ENCODE data around the gene FNIP1.
"Not testable (repeated sequence)": the region's sequence is repeated elsewhere in the genome, so short reads cannot be mapped to it uniquely, and the experiment has no call there.

The FNIP1 gene

GRCh38 chr5:131796793-131797693 lies at the start of gene FNIP1:
FNIP1 (minus strand) TSS chr5:131797017; CDS start chr5:131796921, 96 bp downstream.
- in situ Hi-C loops (cut with MboI; ENCODE audit: low sequenced_read_pairs): no loop called here

GRCh38 chr5:131846536-131846935 lies 49.7 kb upstream of the FNIP1 start:
- in situ Hi-C loops (cut with MboI; ENCODE audit: low sequenced_read_pairs): no loop called here

GRCh38 chr5:131845828-131846227 lies 49.0 kb upstream of the FNIP1 start:
- in situ Hi-C loops (cut with MboI; ENCODE audit: low sequenced_read_pairs): no loop called here

GRCh38 chr5:131842971-131843370 lies 46.2 kb upstream of the FNIP1 start:
- in situ Hi-C loops (cut with MboI; ENCODE audit: low sequenced_read_pairs): not testable (repeated sequence)

- in situ Hi-C loops (cut with MboI; ENCODE audit: low sequenced_read_pairs): not testable (repeated sequence)
Observed at GRCh38 chr5:131832702-131833101, 35.9 kb upstream of the FNIP1 start.

GRCh38 chr5:131825404-131826013 lies 28.7 kb upstream of the FNIP1 start:
- in situ Hi-C loops (cut with MboI; ENCODE audit: low sequenced_read_pairs): no loop called here

GRCh38 chr5:131824631-131825030 lies 27.8 kb upstream of the FNIP1 start:
- in situ Hi-C loops (cut with MboI; ENCODE audit: low sequenced_read_pairs): no loop called here

- in situ Hi-C loops (cut with MboI; ENCODE audit: low sequenced_read_pairs): no loop called here
Observed at GRCh38 chr5:131821221-131821620, 24.4 kb upstream of the FNIP1 start.

- in situ Hi-C loops (cut with MboI; ENCODE audit: low sequenced_read_pairs): no loop called here
Observed at GRCh38 chr5:131818001-131818724, 21.3 kb upstream of the FNIP1 start.

DNA sequence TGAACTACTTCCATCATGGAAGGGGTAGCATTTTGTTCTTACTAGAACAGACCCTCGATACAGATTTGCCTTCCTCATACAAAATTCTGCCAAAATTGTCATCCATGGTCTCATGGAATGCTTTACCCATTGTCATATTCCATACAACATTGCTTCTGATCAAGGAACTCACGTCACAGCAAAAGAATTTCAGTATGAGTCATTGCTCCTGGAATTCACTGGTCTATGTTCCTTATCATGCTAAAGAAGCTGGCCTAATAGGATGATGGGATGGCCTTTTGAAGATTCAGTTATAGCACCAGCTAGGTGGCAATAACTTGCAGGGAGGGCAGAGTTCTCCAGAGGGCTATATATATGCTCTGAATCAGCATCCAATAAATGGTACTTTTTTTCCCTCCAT lies 18.2 kb upstream of the FNIP1 start:
- in situ Hi-C loops (cut with MboI; ENCODE audit: low sequenced_read_pairs): no loop called here

DNA sequence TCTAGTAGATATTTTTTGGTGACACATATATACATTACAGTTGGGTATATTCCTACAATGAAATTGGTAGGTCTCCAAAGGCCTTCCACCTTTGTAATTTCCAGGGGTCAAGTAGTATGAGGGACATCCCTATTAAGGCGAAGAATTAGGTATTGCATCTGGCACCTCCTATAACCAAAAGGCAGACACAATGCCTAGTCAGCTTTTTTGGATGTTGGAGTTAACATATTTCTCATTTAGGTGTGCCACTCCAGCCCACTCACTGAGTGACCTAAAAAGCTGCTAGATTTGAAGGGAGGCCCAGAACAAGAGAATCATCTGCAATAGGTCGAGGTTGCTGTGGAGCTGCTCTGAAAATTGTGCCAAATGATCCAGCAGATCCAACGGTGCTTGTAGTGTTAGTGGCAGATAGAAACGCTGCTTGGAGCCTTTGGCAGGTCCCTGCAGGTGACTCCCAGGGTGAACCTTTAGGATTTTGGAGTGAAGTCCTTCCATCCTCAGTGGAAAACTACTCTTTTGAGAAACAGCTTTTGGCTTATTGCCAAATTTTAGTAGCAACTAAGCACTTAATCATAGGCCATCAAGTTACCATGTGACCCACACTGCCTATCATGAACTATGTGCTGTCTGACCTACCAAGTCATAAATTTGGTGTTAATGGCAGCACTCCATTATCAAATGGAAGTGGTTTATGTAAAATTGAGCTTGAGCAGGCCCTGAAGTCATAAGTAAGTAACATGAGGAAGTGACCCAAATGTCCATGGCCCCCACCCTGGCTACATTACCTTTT lies 15.7 kb upstream of the FNIP1 start:
- in situ Hi-C loops (cut with MboI; ENCODE audit: low sequenced_read_pairs): no loop called here

DNA sequence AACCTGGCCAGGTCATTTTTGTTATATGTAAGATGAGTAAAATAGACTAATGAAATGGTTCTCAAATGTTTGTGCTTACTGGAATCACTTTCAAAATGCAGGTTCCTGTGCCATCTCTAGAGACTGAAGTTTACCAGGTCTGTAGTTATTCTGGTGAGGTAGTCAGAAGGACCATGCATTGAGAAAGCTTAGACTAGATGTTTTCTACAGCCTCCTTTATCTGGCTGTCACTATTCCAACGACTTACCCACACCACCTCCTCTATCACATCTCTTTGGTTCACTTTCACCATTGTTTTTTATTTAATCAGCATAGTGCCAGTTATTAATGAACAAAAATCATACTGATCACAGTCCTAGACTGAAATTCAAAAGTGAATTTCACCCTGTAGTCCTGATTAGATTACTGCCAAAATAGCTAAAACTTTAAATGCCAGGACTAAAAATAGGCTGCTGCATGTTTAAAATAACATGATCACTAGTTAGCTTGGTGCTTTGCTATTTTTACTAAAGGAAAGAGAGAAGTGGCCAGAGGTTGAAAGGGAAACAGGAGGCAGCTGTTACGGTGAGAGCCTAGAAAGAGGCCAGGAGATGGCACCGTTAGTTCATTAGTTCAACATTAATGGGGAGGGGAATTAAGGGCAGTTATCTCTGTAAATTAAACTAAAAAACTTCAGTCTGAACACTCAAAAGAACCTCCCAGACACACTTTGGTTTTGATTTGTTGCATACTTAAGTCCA lies 13.9 kb upstream of the FNIP1 start:
- in situ Hi-C loops (cut with MboI; ENCODE audit: low sequenced_read_pairs): no loop called here

GRCh38 chr5:131795879-131796792 lies 681 bp downstream of the FNIP1 start:
- in situ Hi-C loops (cut with MboI; ENCODE audit: low sequenced_read_pairs): no loop called here

DNA sequence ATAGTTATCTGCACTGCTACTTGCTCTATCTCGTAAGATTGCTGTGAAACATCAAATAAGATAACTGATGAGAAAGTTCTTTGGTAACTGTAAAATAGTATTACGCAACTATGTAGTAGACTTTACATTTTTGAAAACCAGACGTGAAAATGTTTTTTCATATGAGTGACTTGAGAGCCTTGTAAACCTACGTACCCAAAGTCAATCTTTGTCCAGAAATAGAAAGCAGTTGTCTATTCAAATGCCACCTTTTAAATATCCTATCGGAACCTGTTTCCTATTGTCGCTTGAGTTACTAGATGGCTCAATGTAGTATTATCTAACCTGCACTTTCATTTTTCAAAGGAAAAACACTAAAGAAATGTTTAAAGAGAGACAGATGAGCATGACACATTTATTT lies 1.6 kb downstream of the FNIP1 start:
- in situ Hi-C loops (cut with MboI; ENCODE audit: low sequenced_read_pairs): no loop called here

- in situ Hi-C loops (cut with MboI; ENCODE audit: low sequenced_read_pairs): no loop called here
Observed at GRCh38 chr5:131794586-131794985, 2.2 kb downstream of the FNIP1 start.

GRCh38 chr5:131792896-131793295 lies 3.9 kb downstream of the FNIP1 start:
- in situ Hi-C loops (cut with MboI; ENCODE audit: low sequenced_read_pairs): no loop called here

DNA sequence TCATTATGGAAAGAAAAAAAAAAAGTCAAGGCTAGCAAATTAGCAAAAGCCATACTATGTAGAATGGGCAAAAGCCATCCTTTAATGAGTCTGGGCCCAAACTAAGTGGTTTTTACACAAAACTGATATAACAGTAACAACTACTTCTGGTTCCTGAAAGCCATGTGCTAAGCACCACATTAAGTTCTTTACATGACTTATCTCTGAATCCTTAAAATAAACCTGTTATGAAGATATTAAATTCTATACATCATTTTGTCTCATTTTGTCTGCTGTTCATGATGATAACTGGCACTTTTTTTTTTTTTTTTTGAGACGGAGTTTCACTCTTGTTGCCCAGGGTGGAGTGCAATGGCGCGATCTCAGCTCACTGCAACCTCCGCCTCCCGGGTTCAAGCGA lies 5.0 kb downstream of the FNIP1 start:
- in situ Hi-C loops (cut with MboI; ENCODE audit: low sequenced_read_pairs): no loop called here

- in situ Hi-C loops (cut with MboI; ENCODE audit: low sequenced_read_pairs): no loop called here
Observed at GRCh38 chr5:131790550-131790949, 6.3 kb downstream of the FNIP1 start.

GRCh38 chr5:131789765-131790164 lies 7.1 kb downstream of the FNIP1 start:
- in situ Hi-C loops (cut with MboI; ENCODE audit: low sequenced_read_pairs): no loop called here

All from hTERT RPE-1 (cell line).